OCI-LY3 (cell line): ENCODE data around the gene MYO9A.

ENCODE experiments used
- CTCF ChIP-seq: fragments of 200-600, 300-600 bp; sonication (generic); IDR thresholded peaks from 2 replicates; pipeline ENCODE4 v1.5.1; 2014; ENCODE audit warnings: antibody characterized with exemption, low read length, low read depth
- EZH2phosphoT487 ChIP-seq: fragments of 200-600 bp; shearing (Covaris generic); IDR thresholded peaks from 2 replicates; pipeline ENCODE4 v1.6.1; 2018; ENCODE audit warnings: antibody characterized with exemption, mixed run types, low read depth

DNA sequence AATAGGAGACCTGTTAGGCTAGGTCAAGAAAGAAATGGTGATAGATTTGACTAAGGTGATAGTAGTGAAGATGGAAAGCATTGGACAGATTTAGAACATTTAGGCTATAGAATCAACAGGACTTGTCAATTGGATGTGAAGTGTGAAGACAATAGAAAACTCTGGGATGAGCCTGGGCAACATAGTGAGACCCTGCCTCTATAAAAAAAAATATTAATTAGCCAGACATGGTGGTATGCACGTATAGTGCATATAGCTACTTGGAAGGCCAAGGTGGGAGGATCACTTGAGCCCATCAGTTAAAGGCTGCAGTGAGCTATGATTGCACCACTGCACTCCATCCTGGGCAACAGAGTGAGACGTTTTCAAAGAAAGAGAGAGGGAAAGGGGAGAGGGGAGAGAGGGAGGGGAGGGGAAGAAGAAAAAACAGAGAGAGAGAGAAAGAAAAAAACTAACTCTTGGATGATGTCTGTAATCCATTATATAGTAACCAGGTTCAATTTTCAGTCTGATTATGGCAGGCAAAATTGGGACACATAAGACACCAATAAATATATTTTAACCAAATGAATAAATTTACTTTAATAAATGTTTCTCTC, 9.9 kb upstream of the MYO9A start:
- no peak for TF ChIP-seq CTCF
- no peak for TF ChIP-seq EZH2phosphoT487
